HCT116 (cell line): Measurements from ENCODE around the gene DCLRE1B. TPM values are rescaled to one million over a fixed set of nuclear protein-coding genes. Genes with fewer than 3 reads are reported as not detected.

Source experiments
- ATAC-seq: fragments of 200-7000 bp; cut with Tn5 transposase; 2 replicates; pipeline ENCODE4 v1.9.1; 2020; ENCODE audit warnings: mild to moderate bottlenecking, moderate library complexity
- BruUV-seq: library from RNA; stranded (reverse); fragments of 400-500 nt; replicated peaks from 2 replicates; lab custom pipeline; 2021; lab: Mats Ljungman, UMichigan
- CTCF ChIA-PET: fragments of 300-600 bp; sonication (Branson Sonifier 250); formaldehyde crosslinking; loops from one replicate; lab custom pipeline; 2021; ENCODE audit warnings: antibody characterized with exemption; lab: Charles Lee
- POLR2A ChIA-PET: fragments of 300-600, 350-600 bp; sonication (Branson Sonifier 250); formaldehyde crosslinking; loops from one replicate; lab custom pipeline; 2021; ENCODE audit warnings: antibody characterized with exemption; lab: Charles Lee
- RAD21 ChIA-PET, 2 experiments: fragments of 300-600 bp; sonication (Branson Sonifier 250); formaldehyde crosslinking; loops; one replicate each; lab custom pipeline; 2023; ENCODE audit warnings: low total read pairs in 2 of 2; ENCODE audit not compliant: uncharacterized antibody in 2 of 2, unreplicated experiment in 2 of 2, low non-redundant PET in 1 of 2; lab: Charles Lee
- DNase-seq: peaks from one replicate; pipeline ENCODE4 v3.0.0-alpha.2; 2010; ENCODE audit warnings: low read depth, low spot score
- H2AFZ ChIP-seq: fragments of 200-600 bp; shearing (Covaris generic), sonication (generic); 2 replicates; pipeline ENCODE4 v1.6.1; 2017; ENCODE audit warnings: low read depth, mixed run types, mixed read lengths, antibody characterized with exemption, low read length; ENCODE audit not compliant: poor library complexity, severe bottlenecking
- H3K27ac ChIP-seq: 2 replicates; pipeline ENCODE4 v1.5.1; 2012; ENCODE audit warnings: low read depth, low read length
- H3K27me3 ChIP-seq: fragments of 200-600 bp; sonication (generic); 2 replicates; pipeline ENCODE4 v1.6.1; 2016; ENCODE audit warnings: mixed run types, low read length, mixed read lengths; ENCODE audit not compliant: insufficient read depth
- H3K36me3 ChIP-seq, 2 experiments: fragments of 200-500 bp in 1 of 2; fragments of 200-600 bp in 1 of 2; sonication (Bioruptor generic) in 1 of 2; sonication (generic) in 1 of 2; 2 replicates each; pipeline versions ENCODE4 v1.5.1 to v1.6.1; 2014 to 2016; ENCODE audit warnings: low read length in 2 of 2, inconsistent platforms in 1 of 2, mixed read lengths in 1 of 2, mixed run types in 1 of 2; ENCODE audit not compliant: insufficient read depth in 2 of 2, control insufficient read depth in 1 of 2
- H3K4me1 ChIP-seq, 2 experiments: fragments of 200-600 bp in 1 of 2; sonication (generic) in 1 of 2; 2 replicates each; pipeline versions ENCODE4 v1.5.1 to v1.6.1; 2012 to 2017; ENCODE audit warnings: low read length in 2 of 2, inconsistent platforms in 1 of 2, mild to moderate bottlenecking in 1 of 2, mixed read lengths in 1 of 2, mixed run types in 1 of 2, moderate library complexity in 1 of 2; ENCODE audit not compliant: insufficient read depth in 2 of 2, control insufficient read depth in 1 of 2
- H3K4me2 ChIP-seq: fragments of 200-600 bp; sonication (generic); 2 replicates; pipeline ENCODE4 v1.6.1; 2017; ENCODE audit warnings: mixed run types, low read length, mixed read lengths
- H3K4me3 ChIP-seq, 2 experiments: fragments of 200-600 bp in 1 of 2; sonication (generic) in 1 of 2; replicated peaks in 1 of 2; 2 replicates each; pipeline ENCODE4 v1.5.1; 2011 to 2016; ENCODE audit warnings: low read length in 2 of 2, control low read depth in 1 of 2, low read depth in 1 of 2, mild to moderate bottlenecking in 1 of 2, mixed read lengths in 1 of 2, mixed run types in 1 of 2
- H3K79me2 ChIP-seq: fragments of 200-600 bp; sonication (generic); 2 replicates; pipeline ENCODE4 v1.6.1; 2017; ENCODE audit warnings: mild to moderate bottlenecking, mixed run types, low read length, moderate library complexity, mixed read lengths; ENCODE audit not compliant: insufficient read depth
- H3K9ac ChIP-seq: fragments of 200-600 bp; sonication (generic); 2 replicates; pipeline ENCODE4 v1.6.1; 2016; ENCODE audit warnings: low read length, mixed read lengths
- H3K9me2 ChIP-seq: fragments of 200-600 bp; sonication (generic), shearing (Covaris generic); 2 replicates; pipeline ENCODE4 v1.6.1; 2017; ENCODE audit warnings: mixed run types, mild to moderate bottlenecking, moderate library complexity; ENCODE audit not compliant: insufficient read depth
- H3K9me3 ChIP-seq, 2 experiments: fragments of 200-500 bp in 1 of 2; fragments of 200-600 bp in 1 of 2; sonication (Bioruptor generic) in 1 of 2; sonication (generic) in 1 of 2; 2 replicates each; pipeline ENCODE4 v1.6.1; 2014 to 2017; ENCODE audit warnings: low read length in 2 of 2, mixed read lengths in 2 of 2, inconsistent platforms in 1 of 2, low read depth in 1 of 2, mild to moderate bottlenecking in 1 of 2, mixed run types in 1 of 2, moderate library complexity in 1 of 2; ENCODE audit not compliant: control insufficient read depth in 1 of 2, insufficient read depth in 1 of 2
- H4K20me1 ChIP-seq: fragments of 200-600 bp; sonication (generic), shearing (Covaris generic); 2 replicates; pipeline ENCODE4 v1.6.1; 2017; ENCODE audit warnings: mixed run types, mild to moderate bottlenecking, moderate library complexity; ENCODE audit not compliant: insufficient read depth
- CBX3 ChIP-seq: IDR thresholded peaks from 2 replicates; pipeline ENCODE4 v1.6.1; 2012; ENCODE audit warnings: low read depth
- CEBPB ChIP-seq: IDR thresholded peaks from 2 replicates; pipeline ENCODE4 v1.6.1; 2012; ENCODE audit warnings: low read depth
- EGR1 ChIP-seq: IDR thresholded peaks from 2 replicates; pipeline ENCODE4 v1.6.1; 2012; ENCODE audit warnings: low read depth
- EZH2 ChIP-seq: fragments of 200-600 bp; sonication (generic); IDR thresholded peaks from 2 replicates; pipeline ENCODE4 v1.6.1; 2017; ENCODE audit warnings: antibody characterized with exemption, mixed run types
- FOSL1 ChIP-seq: IDR thresholded peaks from 2 replicates; pipeline ENCODE4 v1.6.1; 2012; ENCODE audit warnings: low read depth
- JUND ChIP-seq: IDR thresholded peaks from 2 replicates; pipeline ENCODE4 v1.6.1; 2012
- POLR2A ChIP-seq: IDR thresholded peaks from 2 replicates; pipeline ENCODE4 v1.7.0; 2011; ENCODE audit warnings: borderline replicate concordance; ENCODE audit not compliant: insufficient read depth, insufficient read length; ENCODE audit errors: extremely low read depth
- RAD21 ChIP-seq: IDR thresholded peaks from 2 replicates; pipeline ENCODE4 v1.6.1; 2012; ENCODE audit warnings: low read depth, mild to moderate bottlenecking
- SIN3A ChIP-seq: IDR thresholded peaks from 2 replicates; pipeline ENCODE4 v1.6.1; 2012; ENCODE audit warnings: low read depth
- SRF ChIP-seq: IDR thresholded peaks from 2 replicates; pipeline ENCODE4 v1.6.1; 2012; ENCODE audit warnings: low read depth
- TCF7L2 ChIP-seq: IDR thresholded peaks from 2 replicates; pipeline ENCODE4 v1.7.0; 2011; ENCODE audit warnings: borderline replicate concordance, inconsistent platforms; ENCODE audit not compliant: insufficient read depth, insufficient read length; ENCODE audit errors: extremely low read depth
- ZFX ChIP-seq: fragments of 450-650 bp; IDR thresholded peaks from 2 replicates; pipeline ENCODE4 v1.6.1; 2017
- ZNF274 ChIP-seq: fragments of 200-500 bp; sonication (Bioruptor generic); IDR thresholded peaks from 2 replicates; pipeline ENCODE4 v1.6.1; 2014; ENCODE audit warnings: mild to moderate bottlenecking, low read depth, low read length, inconsistent platforms
- intact Hi-C: fragments of 100-400 bp; cut with micrococcal nuclease; formaldehyde crosslinking; loops from 2 replicates; pipeline ENCODE4 v1.10.0; 2022
- total RNA-seq: library from RNA; stranded (reverse); gene quantifications from one replicate; pipeline ENCODE4 v1.2.1, GENCODE V29; 2021; ENCODE audit not compliant: unreplicated experiment
- TF ChIP-seq, protein P1 (sequence below): IDR thresholded peaks from 2 replicates; pipeline ENCODE4 v1.6.1; 2012; ENCODE audit warnings: low read depth
- TF ChIP-seq, protein P2 (sequence below), 3 experiments: fragments of 200-600 bp in 1 of 3; sonication (generic) in 1 of 3; IDR thresholded peaks in 2 of 3; conservative IDR thresholded peaks in 1 of 3; 2 replicates each; pipeline ENCODE4 v1.5.1; 2012 to 2017; ENCODE audit warnings: low read depth in 2 of 3, low read length in 2 of 3, antibody characterized with exemption in 1 of 3, borderline replicate concordance in 1 of 3, control low read depth in 1 of 3, mild to moderate bottlenecking in 1 of 3, mixed read lengths in 1 of 3, mixed run types in 1 of 3, moderate library complexity in 1 of 3; ENCODE audit not compliant: insufficient read depth in 1 of 3

The DCLRE1B gene
- total RNA-seq, 1 experiment from 2014 or later, result 13.4 TPM

DNA sequence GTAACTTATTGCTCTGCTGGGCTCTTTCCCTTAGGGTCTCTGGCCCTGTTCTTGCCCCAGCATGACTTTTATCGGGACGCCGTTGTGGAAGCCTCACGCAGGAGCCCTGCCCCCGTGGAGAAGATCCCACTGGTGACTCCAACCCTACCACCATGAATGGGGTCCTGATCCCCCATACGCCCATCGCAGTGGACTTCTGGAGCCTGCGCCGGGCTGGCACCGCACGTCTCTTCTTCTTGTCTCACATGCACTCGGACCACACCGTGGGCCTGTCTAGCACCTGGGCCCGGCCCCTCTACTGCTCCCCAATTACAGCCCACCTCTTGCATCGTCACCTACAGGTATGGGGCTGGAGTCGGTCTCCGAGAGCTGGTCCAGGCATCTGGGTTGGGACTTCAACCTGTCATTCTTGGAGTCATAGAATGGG lies 322 bp downstream of the DCLRE1B start:
- H3K4me2 ChIP-seq, result peak overlapping the region; percentile 86
- H3K27me3 ChIP-seq, result no peaks in the 10 kb centered on the region
- H3K4me3 ChIP-seq, result peak overlapping the region; percentile 99
- H3K9ac ChIP-seq, result peak overlapping the region; percentile 90
- ATAC-seq, result peak; percentile 28
- no peaks in the 10 kb centered on the region for H4K20me1 ChIP-seq
- peaks cover 8 to 12% of the 10 kb centered on the region in 2 experiments; a peak in 2 of 4 replicates for H3K36me3 ChIP-seq
- POLR2A ChIA-PET, result interaction anchor here (3.4 kb wide), 1 partner anchor 25 kb away, joined by 24 read pairs; the partner anchor contains the start of gene HIPK1
- TF ChIP-seq ZNF274, result no peak
- TF ChIP-seq ZFX, result peak; percentile 55; the same call in 1 of the 2 replicates
- peak; percentile 31; the same call in 1 of the 2 replicates for TF ChIP-seq JUND
- TF ChIP-seq CBX3, result no peak
- RAD21 ChIA-PET, result interaction anchor here in 1 of 2 experiments (1.4 kb wide), 1 partner anchor 24 kb away, joined by 3 read pairs; the partner anchor contains the start of gene HIPK1
- H3K9me2 ChIP-seq, result no peaks in the 10 kb centered on the region
- intact Hi-C loops, result loop anchor here (1.0 to 10.0 kb wide), 3 partner anchors 24 to 771 kb away; partner anchors contain the start of genes HIPK1 and RSBN1
- H3K9me3 ChIP-seq, result no peaks in the 10 kb centered on the region
- H3K79me2 ChIP-seq, result peaks cover 26% of the 10 kb centered on the region
- H3K4me1 ChIP-seq, result peaks cover 4 to 15% of the 10 kb centered on the region in 2 experiments; a peak in 3 of 4 replicates
- CTCF ChIA-PET, result interaction anchor here (0.9 to 1.7 kb wide), 2 partner anchors 23 to 832 kb away, joined by 3 to 5 read pairs; partner anchors contain the start of gene HIPK1
- peak overlapping the region; percentile 83 for H3K27ac ChIP-seq
- BruUV-seq, result TSS peak; percentile 70
- H2AFZ ChIP-seq, result peak overlapping the region; percentile 49
- DNase-seq, result no peak

DNA sequence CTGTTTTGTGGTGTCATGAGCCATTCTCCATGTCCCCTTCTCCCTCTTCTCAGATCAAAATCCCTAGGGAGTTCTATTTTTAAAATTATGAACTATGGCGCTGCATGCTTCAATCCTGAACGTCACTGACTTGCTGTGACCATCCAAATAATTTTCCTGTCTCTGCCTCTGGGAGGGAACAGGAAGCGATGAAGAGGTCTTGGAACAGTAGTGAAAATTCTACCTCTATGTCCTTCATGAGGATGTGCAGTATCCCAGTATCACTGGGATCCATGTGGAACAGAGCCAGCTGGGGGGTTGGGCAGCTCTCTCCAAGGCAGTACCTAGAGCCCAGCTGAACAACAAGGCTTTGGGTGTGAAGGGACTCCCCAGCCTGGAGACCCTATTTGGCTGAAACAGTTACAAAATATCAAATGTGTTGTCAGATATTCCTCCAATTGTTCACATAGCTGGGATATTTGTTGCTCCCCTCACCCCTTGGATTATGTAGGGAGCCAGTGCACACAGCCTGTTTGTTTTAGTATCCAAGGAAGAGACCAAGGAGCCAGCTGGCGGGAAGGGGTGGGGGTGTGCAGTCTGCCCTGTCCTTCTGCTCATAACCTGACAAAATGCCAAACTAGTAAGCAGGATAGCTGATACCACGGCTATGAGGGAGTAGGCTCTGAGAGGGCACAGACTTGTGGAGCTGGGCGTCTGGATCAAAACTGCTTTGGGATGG lies 7.6 kb downstream of the DCLRE1B start:
- POLR2A ChIA-PET, result no interaction called here
- ATAC-seq, result no peak
- CTCF ChIA-PET, result no interaction called here
- TF ChIP-seq TCF7L2 (no peak), EGR1 (no peak), EZH2 (no peak), CEBPB (no peak), SRF (no peak), ZFX (no peak), RAD21 (no peak), SIN3A (no peak), JUND (no peak), POLR2A (no peak), FOSL1 (no peak)
- TF ChIP-seq, protein P1, sequence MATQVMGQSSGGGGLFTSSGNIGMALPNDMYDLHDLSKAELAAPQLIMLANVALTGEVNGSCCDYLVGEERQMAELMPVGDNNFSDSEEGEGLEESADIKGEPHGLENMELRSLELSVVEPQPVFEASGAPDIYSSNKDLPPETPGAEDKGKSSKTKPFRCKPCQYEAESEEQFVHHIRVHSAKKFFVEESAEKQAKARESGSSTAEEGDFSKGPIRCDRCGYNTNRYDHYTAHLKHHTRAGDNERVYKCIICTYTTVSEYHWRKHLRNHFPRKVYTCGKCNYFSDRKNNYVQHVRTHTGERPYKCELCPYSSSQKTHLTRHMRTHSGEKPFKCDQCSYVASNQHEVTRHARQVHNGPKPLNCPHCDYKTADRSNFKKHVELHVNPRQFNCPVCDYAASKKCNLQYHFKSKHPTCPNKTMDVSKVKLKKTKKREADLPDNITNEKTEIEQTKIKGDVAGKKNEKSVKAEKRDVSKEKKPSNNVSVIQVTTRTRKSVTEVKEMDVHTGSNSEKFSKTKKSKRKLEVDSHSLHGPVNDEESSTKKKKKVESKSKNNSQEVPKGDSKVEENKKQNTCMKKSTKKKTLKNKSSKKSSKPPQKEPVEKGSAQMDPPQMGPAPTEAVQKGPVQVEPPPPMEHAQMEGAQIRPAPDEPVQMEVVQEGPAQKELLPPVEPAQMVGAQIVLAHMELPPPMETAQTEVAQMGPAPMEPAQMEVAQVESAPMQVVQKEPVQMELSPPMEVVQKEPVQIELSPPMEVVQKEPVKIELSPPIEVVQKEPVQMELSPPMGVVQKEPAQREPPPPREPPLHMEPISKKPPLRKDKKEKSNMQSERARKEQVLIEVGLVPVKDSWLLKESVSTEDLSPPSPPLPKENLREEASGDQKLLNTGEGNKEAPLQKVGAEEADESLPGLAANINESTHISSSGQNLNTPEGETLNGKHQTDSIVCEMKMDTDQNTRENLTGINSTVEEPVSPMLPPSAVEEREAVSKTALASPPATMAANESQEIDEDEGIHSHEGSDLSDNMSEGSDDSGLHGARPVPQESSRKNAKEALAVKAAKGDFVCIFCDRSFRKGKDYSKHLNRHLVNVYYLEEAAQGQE, result no peak
- TF ChIP-seq, protein P2, sequence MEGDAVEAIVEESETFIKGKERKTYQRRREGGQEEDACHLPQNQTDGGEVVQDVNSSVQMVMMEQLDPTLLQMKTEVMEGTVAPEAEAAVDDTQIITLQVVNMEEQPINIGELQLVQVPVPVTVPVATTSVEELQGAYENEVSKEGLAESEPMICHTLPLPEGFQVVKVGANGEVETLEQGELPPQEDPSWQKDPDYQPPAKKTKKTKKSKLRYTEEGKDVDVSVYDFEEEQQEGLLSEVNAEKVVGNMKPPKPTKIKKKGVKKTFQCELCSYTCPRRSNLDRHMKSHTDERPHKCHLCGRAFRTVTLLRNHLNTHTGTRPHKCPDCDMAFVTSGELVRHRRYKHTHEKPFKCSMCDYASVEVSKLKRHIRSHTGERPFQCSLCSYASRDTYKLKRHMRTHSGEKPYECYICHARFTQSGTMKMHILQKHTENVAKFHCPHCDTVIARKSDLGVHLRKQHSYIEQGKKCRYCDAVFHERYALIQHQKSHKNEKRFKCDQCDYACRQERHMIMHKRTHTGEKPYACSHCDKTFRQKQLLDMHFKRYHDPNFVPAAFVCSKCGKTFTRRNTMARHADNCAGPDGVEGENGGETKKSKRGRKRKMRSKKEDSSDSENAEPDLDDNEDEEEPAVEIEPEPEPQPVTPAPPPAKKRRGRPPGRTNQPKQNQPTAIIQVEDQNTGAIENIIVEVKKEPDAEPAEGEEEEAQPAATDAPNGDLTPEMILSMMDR (IDR thresholded peaks at IDR 0.05 in 2 of 3, conservative IDR thresholded peaks at IDR 0.05 in 1 of 3; ENCODE audit: borderline replicate concordance in 1 of 3, insufficient read depth in 1 of 3, low read depth in 2 of 3, low read length in 2 of 3), result no peak

More for the DNA sequence above, 7.6 kb downstream of the DCLRE1B start:
- intact Hi-C loops, result no loop called here
- RAD21 ChIA-PET, result no interaction called here
- H3K4me3 ChIP-seq, result no peak overlapping the region
- H3K9me2 ChIP-seq, result no peaks in the 10 kb centered on the region
- no peaks in the 10 kb centered on the region for H3K4me1 ChIP-seq
- H3K79me2 ChIP-seq, result no peaks in the 10 kb centered on the region; the same call in 1 of the 2 replicates
- H2AFZ ChIP-seq, result no peak overlapping the region
- no peak for DNase-seq
- H3K27ac ChIP-seq, result no peak overlapping the region
- no peaks in the 10 kb centered on the region for H3K27me3 ChIP-seq
- no peaks in the 10 kb centered on the region for H3K9me3 ChIP-seq
- no TSS peak for BruUV-seq
- no peak overlapping the region for H3K9ac ChIP-seq
- H3K4me2 ChIP-seq, result no peak overlapping the region
- H3K36me3 ChIP-seq, result peaks cover 15 to 21% of the 10 kb centered on the region in 2 experiments; a peak in 3 of 4 replicates
- H4K20me1 ChIP-seq, result no peaks in the 10 kb centered on the region
